ENCODE data around the gene TMEM132C. TPM values are rescaled to one million over a fixed set of nuclear protein-coding genes. Genes with fewer than 3 reads are reported as not detected.

Gene TMEM132C
- total and polyA plus RNA-seq, 2 donors (not counting 3 experiments of a cell fraction or from before 2014, with no cell fraction given), result not detected

DNA sequence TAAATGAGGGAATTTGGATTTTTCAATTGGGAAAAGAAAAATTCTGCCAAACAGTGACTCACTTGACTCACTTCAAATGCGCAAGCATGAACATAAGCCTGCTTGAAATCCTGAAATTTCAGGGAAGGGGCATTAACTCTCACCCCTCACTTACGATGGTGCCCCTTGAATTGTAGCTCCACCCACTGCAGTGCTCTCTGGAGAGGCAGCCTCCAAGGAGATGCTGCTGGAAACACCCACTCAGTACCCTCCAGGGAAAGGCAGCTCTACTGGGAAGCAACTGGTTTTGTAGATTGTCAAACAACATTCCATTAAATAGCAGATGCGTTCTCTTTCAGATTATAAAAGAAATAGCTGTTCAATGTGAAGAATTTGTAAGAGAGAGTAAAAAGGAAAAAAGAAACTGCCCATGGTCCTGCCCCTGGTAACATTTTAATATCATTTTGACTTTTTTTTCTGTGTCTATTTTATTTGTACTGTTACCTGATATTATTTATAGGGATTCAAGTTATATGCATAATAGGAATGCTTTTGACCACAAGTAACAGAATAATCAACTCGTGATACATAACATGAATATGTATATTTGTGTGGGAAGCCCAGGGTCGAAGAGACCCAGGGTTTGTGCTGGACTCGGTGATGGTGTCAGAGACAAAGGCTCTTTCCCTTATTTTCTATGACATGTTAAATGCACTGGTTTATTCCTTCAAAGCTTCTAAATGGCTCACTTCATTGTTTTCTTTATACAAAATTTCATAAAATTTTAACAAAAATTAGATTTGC is 31.1 kb upstream of the TMEM132C start:
- Histone ChIP-seq H3K4me2 (ENCODE audit: insufficient read depth, low read length) (no peak overlapping the region), H3K4me1 (ENCODE audit: control insufficient read depth, extremely low read depth, insufficient read depth, low read length) (no peaks in the 10 kb centered on the region), H4K20me1 (replicated peaks; ENCODE audit: control insufficient read depth, extremely low read depth, insufficient read depth, low read length) (no peaks in the 10 kb centered on the region), H3K27ac (ENCODE audit: insufficient read depth, low read depth, low read length) (no peak overlapping the region), H2AFZ (ENCODE audit: low read depth, low read length) (no peak overlapping the region), H3K9me3 (replicated peaks; ENCODE audit: control insufficient read depth, insufficient read depth, low read length) (peaks cover 8% of the 10 kb centered on the region), H3K9me1 (replicated peaks; ENCODE audit: control insufficient read depth, extremely low read depth, insufficient read depth, low read length) (no peaks in the 10 kb centered on the region), H3K9ac (replicated peaks; ENCODE audit: extremely low read depth, insufficient read depth, low read length) (no peak overlapping the region), H3K4me3 (replicated peaks in 1 of 3; ENCODE audit: insufficient read depth in 1 of 3, low read depth in 1 of 3, low read length in 3 of 3) (no peak overlapping the region), H3K36me3 (ENCODE audit: control insufficient read depth in 2 of 2, extremely low read depth in 1 of 2, insufficient read depth in 2 of 2, low read length in 2 of 2) (no peaks in the 10 kb centered on the region), H3K27me3 (ENCODE audit: control insufficient read depth in 2 of 2, insufficient read depth in 2 of 2, low read length in 2 of 2) (no peaks in the 10 kb centered on the region), H3K79me2 (ENCODE audit: control insufficient read depth, insufficient read depth, low read length) (no peaks in the 10 kb centered on the region)
- DNase-seq (ENCODE audit: low read depth, low spot score), result no peak
- ChIA-PET POLR2A (no interaction called here), CTCF (no interaction called here)
- TF ChIP-seq JUN (IDR thresholded peaks at IDR 0.05; ENCODE audit: borderline replicate concordance, insufficient read depth, insufficient read length, low read depth) (no peak), MYC (IDR thresholded peaks at IDR 0.05; ENCODE audit: low read depth, low read length) (no peak), EZH2 (IDR thresholded peaks at IDR 0.05; ENCODE audit: borderline replicate concordance, low read depth, low read length, severe bottlenecking) (no peak), FOS (IDR thresholded peaks at IDR 0.05; ENCODE audit: borderline replicate concordance, insufficient read depth, low read length) (no peak), GATA2 (IDR thresholded peaks at IDR 0.05; ENCODE audit: insufficient read depth, insufficient read length, low read depth, low read length) (no peak), POLR2A (IDR thresholded peaks at IDR 0.05; ENCODE audit: low read depth, low read length) (no peak)
- TF ChIP-seq, protein P1, sequence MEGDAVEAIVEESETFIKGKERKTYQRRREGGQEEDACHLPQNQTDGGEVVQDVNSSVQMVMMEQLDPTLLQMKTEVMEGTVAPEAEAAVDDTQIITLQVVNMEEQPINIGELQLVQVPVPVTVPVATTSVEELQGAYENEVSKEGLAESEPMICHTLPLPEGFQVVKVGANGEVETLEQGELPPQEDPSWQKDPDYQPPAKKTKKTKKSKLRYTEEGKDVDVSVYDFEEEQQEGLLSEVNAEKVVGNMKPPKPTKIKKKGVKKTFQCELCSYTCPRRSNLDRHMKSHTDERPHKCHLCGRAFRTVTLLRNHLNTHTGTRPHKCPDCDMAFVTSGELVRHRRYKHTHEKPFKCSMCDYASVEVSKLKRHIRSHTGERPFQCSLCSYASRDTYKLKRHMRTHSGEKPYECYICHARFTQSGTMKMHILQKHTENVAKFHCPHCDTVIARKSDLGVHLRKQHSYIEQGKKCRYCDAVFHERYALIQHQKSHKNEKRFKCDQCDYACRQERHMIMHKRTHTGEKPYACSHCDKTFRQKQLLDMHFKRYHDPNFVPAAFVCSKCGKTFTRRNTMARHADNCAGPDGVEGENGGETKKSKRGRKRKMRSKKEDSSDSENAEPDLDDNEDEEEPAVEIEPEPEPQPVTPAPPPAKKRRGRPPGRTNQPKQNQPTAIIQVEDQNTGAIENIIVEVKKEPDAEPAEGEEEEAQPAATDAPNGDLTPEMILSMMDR (IDR thresholded peaks at IDR 0.05; ENCODE audit: extremely low read depth in 1 of 2, insufficient read depth in 1 of 2, low read depth in 1 of 2, low read length in 2 of 2), result no peak
- no peak for FAIRE-seq
- dilution Hi-C loops (cut with MboI; ENCODE audit: extremely low pct_ligation_motif_present, low sequenced_read_pairs), result no loop called here
- intact Hi-C loops (cut with micrococcal nuclease), result no loop called here
- no TSS peak for BruUV-seq (replicated peaks)

Measured in endothelial cell of umbilical vein (primary cell).